GM18507 (cell line): ENCODE measurements around the gene KIF15.

Experiments used
- DNase-seq: peaks from one replicate; pipeline ENCODE4 v3.0.0; 2011; ENCODE audit warnings: low read depth; ENCODE audit not compliant: insufficient read length; ENCODE audit errors: extremely low spot score
- FAIRE-seq: peaks from 2 replicates; lab custom pipeline; 2011; peaks lifted over from hg19 to GRCh38; lab: Jason Lieb, UNC

The KIF15 gene

DNA sequence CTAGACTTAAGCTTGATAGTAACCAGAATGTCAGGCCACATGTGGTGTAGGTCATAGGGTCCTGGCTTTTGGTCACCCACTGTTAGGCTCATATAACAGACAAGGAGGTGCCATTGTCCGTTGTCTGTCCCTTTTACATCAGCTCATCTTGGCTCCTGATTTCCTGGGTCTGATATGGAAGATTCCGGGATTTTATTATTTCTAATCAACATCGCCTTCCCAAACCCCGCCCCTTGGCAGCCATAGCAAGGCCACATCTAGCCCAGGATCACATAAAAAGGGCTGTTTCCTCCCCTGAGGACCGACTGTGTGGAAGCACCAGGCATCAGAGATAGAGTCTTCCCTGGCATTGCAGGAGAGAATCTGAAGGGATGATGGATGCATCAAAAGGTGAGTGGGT lies 112.7 kb downstream of the KIF15 start, which contains the start of gene TGM4:
Gene TGM4 (plus strand): TSS at position 301 of the 400 bp plus-strand sequence. CDS start 71 bp downstream, at position 372.
- no peak for FAIRE-seq
- DNase-seq = no peak

DNA sequence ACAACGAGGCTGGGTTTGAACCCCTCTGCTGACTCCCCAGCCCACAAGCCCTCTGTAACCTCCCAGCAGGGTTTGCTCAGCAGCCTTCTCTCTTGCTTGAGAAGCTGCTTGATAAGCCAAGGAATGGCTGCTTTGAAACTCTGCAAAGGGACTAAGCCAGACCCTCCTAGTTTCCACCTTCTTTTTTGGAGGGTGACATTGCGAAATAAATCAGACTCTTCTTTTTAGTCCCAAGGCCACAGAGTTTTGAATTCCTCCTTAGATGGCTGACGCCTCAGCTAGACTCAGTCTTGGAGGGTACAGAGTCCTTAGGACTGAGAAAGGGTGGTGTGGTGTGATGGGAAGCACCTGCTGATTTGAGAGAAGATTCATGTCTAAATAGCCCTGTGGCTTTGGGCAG lies 114.0 kb downstream of the KIF15 start:
- DNase-seq = no peak
- no peak for FAIRE-seq

DNA sequence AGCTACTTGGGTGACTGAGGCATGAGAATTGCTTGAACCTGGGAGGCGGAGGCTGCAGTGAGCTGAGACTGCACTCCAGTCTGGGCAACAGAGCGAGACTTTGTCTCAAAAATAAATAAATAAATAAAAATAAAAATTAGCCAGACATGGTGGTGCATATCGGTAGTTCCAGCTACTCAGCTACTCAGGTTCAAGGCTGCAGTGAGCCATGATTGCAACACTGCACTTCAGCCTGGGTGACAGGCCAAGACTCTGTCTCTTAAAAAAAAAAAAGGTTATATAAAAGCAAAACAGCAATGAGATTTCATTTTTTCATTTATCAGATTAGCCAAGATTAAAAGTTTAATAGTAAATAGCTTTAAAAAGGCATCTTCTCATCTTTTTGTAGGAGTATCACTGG lies 115.7 kb downstream of the KIF15 start:
- DNase-seq (no peak), FAIRE-seq (no peak)

DNA sequence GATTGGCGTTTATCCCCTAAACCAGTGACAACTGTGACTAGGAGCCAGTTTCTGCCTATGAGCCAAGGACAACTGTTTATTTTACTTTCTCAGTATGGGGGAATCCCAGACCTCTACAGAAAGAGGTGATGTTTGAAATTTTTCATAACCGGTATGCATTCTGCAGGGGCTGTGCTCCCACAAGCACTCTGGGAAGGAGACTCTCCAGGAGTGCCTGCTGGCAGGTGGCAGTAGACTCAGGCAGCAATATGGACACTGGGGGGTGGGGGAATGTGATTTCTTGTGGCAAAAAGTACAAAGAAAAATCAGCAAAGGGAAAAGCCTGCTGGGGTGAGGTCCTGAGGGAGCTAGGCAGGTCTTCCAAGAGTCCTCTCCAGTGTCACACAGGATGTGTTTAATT lies 118.7 kb downstream of the KIF15 start:
- DNase-seq (no peak), FAIRE-seq (no peak)

DNA sequence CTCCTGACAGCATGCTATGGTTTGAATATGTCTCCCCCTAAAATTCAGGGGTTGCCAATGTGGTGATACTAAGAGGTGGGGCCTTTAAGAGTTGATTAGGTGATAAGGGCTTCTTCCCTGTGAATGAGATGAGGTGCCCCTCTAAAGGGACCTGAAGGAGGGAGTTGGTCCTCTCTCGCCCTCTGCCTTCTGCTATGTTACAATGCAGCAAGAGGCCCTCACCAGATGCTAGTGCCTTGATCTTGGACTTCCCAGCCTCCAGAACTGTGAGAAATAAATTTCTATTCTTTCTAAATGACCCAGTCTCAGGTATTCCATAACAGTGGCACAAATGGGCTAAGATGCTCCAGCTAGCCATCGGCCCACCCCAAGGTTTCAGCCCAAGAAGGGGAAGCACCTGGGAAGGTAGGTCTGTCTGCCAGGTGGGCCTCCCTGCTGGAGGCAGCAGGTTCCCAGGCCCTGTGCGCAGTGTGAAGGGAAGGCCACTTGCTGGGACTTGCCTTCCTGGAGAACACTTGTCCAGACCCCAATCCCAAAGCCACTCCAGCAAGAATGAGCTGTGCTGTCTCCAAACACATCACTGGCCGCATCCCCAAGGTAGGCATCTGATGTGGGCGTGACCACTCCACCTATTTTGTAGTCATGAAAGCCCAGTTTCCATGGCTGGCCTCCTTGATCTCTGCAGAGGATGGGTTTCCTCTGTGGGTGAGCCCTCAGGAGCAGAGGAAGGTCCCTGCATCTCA lies 121.8 kb downstream of the KIF15 start:
- FAIRE-seq = no peak

DNA sequence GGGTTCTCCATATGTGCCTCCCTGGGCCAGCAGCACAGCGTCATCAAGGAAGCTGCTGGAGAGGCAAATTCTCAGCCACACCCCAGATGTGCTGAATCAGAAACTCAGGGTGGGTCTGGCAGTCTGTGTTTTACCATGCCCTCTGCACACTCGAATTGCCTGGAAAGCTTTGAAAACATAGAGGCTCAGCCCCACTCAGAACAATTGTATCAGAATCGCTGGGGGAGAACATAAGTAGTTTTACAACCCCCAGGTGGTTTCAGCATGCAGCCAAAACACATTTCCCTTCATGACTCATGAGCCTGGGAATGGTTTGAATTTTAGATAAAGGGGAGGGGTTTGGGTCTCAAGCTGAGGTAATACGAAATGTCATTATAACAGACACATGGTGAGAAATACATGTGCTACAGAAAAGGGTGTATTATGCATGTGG lies 122.4 kb downstream of the KIF15 start:
- no peak for DNase-seq
- FAIRE-seq = no peak

More for the DNA sequence above, 121.8 kb downstream of the KIF15 start:
- no peak for DNase-seq

DNA sequence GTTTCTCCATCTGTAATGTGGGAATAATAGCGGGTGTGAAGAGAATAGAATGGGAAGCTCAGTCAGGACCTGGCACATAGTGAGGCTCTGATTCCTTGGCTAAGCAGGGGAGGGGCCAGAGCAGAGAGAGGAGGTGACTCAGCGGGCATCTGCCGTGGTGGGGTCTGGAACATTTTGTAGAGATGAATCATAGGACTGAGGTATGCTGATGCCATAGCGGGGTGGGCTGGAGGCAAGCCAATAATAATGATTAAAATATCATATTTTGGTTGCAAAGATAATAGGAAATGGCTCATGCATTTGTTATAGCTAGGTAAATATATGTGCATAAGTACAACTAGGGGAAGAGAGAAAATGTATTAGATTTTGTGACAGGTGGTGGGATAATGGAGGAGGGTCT lies 124.0 kb downstream of the KIF15 start:
- FAIRE-seq (no peak), DNase-seq (no peak)

DNA sequence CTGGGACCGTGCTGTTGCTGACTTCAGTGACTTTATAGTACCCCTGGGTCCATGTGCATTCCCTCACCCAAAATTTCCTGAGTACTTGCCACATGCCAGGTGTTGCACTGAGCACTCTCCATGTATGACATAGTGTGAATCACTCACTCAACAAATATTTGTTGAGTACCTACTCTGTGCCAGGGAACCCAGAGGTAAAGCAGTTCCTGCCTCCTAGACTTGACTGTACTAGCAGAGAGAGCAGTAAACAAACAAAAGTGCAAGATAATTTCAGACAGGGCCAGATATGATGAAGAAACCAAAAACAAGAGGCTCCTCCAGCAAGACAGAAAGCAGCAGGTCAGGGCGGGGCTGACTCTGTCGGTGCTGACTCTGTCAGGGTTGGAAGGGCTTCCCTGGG lies 125.0 kb downstream of the KIF15 start:
- FAIRE-seq (no peak), DNase-seq (no peak)

DNA sequence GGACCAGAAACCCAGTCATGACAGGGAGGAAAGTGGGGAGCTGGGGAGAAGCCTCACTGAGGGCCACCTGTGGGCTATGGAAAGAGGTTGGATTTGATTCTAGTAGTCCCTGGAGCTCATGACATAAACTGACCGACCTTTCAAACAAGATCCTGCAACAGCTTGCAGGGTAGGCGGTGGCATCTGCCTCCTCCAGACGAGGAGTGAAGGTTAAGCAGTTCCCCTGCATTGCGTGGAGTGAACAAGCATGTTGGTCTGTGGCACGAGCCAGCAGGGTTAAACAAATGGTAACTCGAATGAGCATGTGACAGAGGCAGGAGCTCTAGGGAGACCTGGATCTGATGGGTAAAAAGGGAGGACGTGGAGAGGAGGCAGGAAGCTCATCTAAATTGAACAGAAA lies 125.5 kb downstream of the KIF15 start:
- DNase-seq = no peak
- no peak for FAIRE-seq

DNA sequence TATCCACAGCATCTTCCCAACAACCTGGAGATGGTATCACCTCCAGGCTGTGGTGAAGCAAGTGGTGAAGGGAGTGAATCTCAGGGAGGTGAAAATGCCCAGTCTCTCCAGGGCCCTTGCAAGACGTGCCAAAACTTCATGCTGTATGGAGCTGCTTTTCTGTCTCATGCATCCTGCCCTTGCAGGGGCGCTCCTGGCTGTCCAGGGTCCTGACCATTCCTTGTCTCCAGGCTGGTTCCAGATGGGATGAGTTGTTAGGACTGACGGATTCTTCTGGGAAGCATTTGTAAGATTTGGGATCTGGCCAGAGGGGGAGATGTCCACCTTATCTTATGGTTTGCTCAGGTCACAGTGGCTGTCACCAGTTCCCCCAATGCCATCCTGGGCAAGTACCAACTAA lies 128.7 kb downstream of the KIF15 start:
- DNase-seq (no peak), FAIRE-seq (no peak)

DNA sequence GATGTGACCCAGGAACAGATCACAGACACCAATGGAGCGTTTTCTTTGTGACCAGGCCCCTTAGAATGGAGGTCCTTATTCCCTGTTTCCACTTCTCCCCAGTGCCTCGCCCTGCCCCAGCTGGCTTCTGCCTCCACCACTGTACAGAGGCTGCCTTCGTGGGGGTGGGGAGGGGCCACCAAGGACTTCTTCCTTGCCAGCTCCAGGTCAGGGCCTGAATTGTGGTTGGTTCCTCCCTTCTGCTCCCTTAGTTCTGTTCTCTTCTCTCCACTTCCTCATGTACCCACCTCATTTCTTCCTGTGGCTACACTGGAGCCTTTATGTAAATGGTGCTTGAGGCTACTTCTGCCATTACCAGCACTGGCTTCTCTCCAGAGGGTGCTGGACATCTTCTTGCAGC lies 129.3 kb downstream of the KIF15 start:
- no peak for FAIRE-seq
- no peak for DNase-seq

DNA sequence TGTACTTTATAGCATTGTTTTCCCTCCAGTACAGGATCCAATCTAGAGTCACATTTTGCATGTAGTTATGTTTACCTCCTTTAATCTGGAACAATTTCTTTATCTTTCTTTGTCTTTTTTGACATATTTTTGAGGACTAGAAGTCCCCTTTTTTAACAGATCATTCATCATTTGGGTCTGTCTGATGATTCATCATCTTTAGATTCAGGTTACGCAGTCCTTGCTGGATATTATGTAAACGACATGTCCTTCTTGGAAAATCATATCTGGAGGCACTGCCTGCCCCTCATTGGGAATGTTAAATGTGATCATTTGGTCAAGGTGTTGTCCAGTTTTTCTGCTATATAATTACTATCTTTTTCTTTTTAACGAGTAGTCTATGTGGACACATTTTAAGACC lies 131.1 kb downstream of the KIF15 start:
- FAIRE-seq (no peak), DNase-seq (no peak)

DNA sequence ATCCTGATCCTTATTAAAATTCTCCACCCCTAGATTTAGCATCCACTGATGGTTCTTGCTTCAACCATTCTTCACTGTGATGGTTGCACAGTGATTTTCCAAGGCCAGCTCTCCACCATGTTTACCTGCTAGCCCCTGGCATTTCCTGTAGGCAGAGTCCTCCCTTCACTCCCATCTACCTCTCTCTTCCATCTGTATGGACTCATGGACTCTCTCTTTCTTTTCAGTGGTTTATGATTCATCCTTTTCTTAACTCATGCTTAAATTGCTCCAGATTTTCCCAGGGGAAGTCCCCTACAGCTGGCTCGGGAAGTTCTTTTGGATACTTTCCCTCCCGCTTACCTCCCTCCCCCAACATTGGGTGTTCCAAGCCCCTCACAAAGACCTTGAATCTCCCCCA lies 131.5 kb downstream of the KIF15 start:
- FAIRE-seq (no peak), DNase-seq (no peak)

DNA sequence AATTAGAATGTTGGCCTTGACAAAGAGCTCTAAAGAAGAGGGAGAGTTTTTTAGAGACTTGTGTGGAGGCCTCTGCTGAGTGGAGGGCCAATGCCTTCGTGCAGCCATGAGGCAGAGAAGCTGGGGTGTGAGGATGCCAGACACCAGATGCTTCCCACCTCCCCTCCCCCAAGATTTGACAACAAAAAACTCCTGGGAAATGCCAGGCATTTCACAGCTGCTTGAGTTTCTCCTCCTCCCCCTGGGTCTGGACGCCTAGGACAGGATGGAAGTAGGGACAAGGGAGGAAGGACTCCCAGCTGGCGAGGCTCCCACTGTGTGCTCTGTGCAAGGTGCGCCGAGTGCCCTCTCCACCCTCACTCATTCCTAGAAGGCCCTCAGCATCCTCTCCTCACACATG lies 132.9 kb downstream of the KIF15 start:
- FAIRE-seq (no peak), DNase-seq (no peak)

DNA sequence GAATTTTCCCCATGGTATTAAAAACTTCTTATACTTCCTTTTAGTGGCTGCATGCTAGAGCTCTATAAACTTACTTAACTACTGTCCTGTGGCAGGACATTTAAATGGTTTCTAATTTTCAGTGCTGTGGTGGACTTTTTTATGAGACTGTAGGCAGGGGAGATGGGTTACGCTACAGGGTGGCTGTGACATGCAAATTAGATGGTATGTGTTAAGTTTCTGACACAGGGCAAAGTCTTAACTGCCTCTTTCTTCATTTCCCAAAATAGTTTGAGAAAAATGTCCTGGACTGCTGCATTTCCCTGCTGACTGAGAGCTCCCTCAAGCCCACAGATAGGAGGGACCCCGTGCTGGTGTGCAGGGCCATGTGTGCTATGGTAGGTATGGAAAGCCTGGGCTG lies 134.8 kb downstream of the KIF15 start:
- DNase-seq = peak; percentile 11
- FAIRE-seq = no peak

DNA sequence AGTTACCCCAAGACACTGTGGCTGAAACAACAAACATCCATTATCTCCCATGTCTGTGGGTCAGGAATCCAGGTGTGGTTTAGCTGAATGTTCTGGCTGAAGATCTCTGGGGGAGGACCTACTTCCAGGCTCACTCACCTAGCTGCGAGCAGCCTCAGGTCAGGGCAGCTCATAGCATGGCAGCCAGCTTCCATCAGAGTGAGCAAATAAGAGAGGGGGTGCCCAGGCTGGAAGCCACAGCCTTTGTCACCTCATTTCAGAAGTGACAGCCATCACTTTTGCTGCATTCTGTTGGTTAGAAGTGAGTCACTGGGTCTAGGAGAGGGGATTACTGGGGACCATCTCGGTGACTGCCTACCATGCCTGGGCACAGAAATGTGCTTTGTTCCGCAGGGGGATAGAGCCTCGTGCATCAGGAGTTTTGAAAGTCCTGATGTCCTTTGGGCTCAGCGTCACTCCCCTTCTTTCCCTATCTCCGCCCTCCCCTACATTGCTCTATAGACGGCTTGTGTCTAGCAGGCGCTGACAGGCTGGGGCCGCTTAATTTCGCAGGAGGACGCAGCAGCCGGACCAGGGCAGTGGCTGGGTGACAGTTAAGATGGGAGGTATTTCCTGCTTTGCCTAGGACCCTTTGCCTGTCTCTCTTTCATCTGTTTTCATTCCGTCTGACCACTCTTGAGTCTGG lies 138.2 kb downstream of the KIF15 start:
- DNase-seq (no peak), FAIRE-seq (no peak)

DNA sequence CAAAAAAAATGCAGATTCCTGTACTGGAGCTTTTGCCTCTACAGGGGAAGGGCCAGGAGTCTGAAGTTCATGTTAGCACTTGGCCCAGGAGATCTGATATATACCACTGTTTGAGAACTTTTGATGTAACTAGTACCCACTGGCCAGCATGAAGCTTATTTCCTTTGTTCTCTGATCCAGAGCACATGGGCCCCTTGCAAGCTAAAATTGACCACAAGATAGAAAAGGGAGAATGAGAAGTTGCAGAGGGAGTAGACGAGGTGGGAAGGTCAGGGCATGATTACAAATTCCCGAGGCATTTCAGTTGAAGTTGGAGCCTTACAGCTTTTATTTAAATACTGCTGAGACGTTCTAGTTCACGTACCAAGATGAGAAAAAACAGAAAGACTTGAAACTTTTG lies 141.0 kb downstream of the KIF15 start:
- FAIRE-seq = no peak
- no peak for DNase-seq
